Activated T-cell treated with anti-CD3 and anti-CD28 coated beads, Interleukin-2, amount 50 U/mL, for 24 hours (primary cell): Measurements from ENCODE around the gene C1R.

Experiments
- DNase-seq: peaks from one replicate; pipeline ENCODE4 v3.0.0-alpha.2; 2020
- H3K27ac Mint-ChIP-seq: 2 replicates; pipeline ENCODE4 v1.8.0; 2020; ENCODE audit warnings: mild to moderate bottlenecking, mixed read lengths
- H3K27me3 Mint-ChIP-seq: 2 replicates; pipeline ENCODE4 v1.8.0; 2020; ENCODE audit warnings: mixed read lengths
- H3K36me3 Mint-ChIP-seq: 2 replicates; pipeline ENCODE4 v1.8.0; 2020; ENCODE audit warnings: low read depth, mixed read lengths
- H3K4me1 Mint-ChIP-seq: 2 replicates; pipeline ENCODE4 v1.8.0; 2020; ENCODE audit warnings: low read depth, mixed read lengths
- H3K4me3 Mint-ChIP-seq: 2 replicates; pipeline ENCODE4 v1.8.0; 2020; ENCODE audit warnings: mild to moderate bottlenecking, moderate library complexity, mixed read lengths
- H3K9me3 Mint-ChIP-seq: 2 replicates; pipeline ENCODE4 v1.8.0; 2020; ENCODE audit warnings: mixed read lengths

The C1R gene

GRCh38 chr12:7096979-7097378 lies 4.7 kb upstream of the C1R start:
- DNase-seq, result no peak
- Mint-ChIP-seq H3K4me1 (peaks cover 8% of the 10 kb centered on the region), H3K27me3 (no peaks in the 10 kb centered on the region), H3K9me3 (no peaks in the 10 kb centered on the region), H3K27ac (no peak overlapping the region), H3K4me3 (no peak overlapping the region), H3K36me3 (peaks cover 25% of the 10 kb centered on the region)

GRCh38 chr12:7096006-7096932 lies 4.0 kb upstream of the C1R start:
- Mint-ChIP-seq H3K27ac (no peak overlapping the region), H3K36me3 (peaks cover 20% of the 10 kb centered on the region), H3K4me1 (peaks cover 9% of the 10 kb centered on the region), H3K9me3 (no peaks in the 10 kb centered on the region), H3K4me3 (no peak overlapping the region), H3K27me3 (no peaks in the 10 kb centered on the region)
- DNase-seq, result no peak

- no peak for DNase-seq
- peaks cover 9% of the 10 kb centered on the region for H3K4me1 Mint-ChIP-seq
- H3K4me3 Mint-ChIP-seq, result no peak overlapping the region
- no peaks in the 10 kb centered on the region for H3K9me3 Mint-ChIP-seq
- no peak overlapping the region for H3K27ac Mint-ChIP-seq
- H3K36me3 Mint-ChIP-seq, result peaks cover 10% of the 10 kb centered on the region
- peaks cover 2% of the 10 kb centered on the region for H3K27me3 Mint-ChIP-seq
Observed at GRCh38 chr12:7093892-7094291, 1.6 kb upstream of the C1R start.

GRCh38 chr12:7093486-7093885 lies 1.2 kb upstream of the C1R start:
- Mint-ChIP-seq H3K4me1 (peaks cover 9% of the 10 kb centered on the region), H3K27ac (no peak overlapping the region)

DNA sequence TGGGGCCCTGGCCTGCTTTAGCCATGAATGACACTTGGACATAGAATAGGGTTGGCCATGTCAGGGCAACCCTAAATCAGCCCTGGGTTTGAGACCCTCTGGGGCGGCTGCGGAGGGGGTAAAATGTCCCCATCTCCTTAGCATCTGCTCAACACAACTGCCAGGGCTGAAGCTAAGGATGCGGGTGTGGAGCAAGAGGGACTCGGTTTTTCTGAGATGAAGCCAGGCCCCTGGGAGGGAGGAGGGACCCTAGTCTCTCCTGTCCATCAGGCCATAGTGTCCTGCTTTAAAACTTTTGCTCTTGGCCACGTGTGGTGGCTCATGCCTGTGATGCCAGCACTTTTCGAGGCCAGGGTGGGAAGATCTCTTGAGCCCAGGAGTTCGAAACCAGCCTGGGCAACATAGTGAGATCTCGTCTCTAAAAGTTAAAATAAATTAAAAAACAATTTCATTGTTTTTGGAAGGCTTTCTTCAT lies 778 bp upstream of the C1R start:
- no peaks in the 10 kb centered on the region for H3K9me3 Mint-ChIP-seq
- H3K27ac Mint-ChIP-seq, result no peak overlapping the region
- H3K4me1 Mint-ChIP-seq, result peaks cover 9% of the 10 kb centered on the region
- DNase-seq, result no peak
- peaks cover 2% of the 10 kb centered on the region for H3K27me3 Mint-ChIP-seq
- H3K36me3 Mint-ChIP-seq, result peaks cover 2% of the 10 kb centered on the region
- no peak overlapping the region for H3K4me3 Mint-ChIP-seq

More at GRCh38 chr12:7093486-7093885, 1.2 kb upstream of the C1R start:
- H3K4me3 Mint-ChIP-seq, result no peak overlapping the region
- no peak for DNase-seq
- H3K9me3 Mint-ChIP-seq, result no peaks in the 10 kb centered on the region
- H3K36me3 Mint-ChIP-seq, result peaks cover 7% of the 10 kb centered on the region
- H3K27me3 Mint-ChIP-seq, result peaks cover 2% of the 10 kb centered on the region

GRCh38 chr12:7091660-7092228 lies 501 bp downstream of the C1R start:
- no peak for DNase-seq
- H3K9me3 Mint-ChIP-seq, result no peaks in the 10 kb centered on the region
- H3K4me1 Mint-ChIP-seq, result peaks cover 9% of the 10 kb centered on the region
- H3K4me3 Mint-ChIP-seq, result peak overlapping the region; percentile 78
- peaks cover 2% of the 10 kb centered on the region for H3K27me3 Mint-ChIP-seq
- H3K36me3 Mint-ChIP-seq, result no peaks in the 10 kb centered on the region
- H3K27ac Mint-ChIP-seq, result peak overlapping the region; percentile 85

- H3K36me3 Mint-ChIP-seq, result no peaks in the 10 kb centered on the region
- H3K27me3 Mint-ChIP-seq, result peaks cover 2% of the 10 kb centered on the region
- no peaks in the 10 kb centered on the region for H3K9me3 Mint-ChIP-seq
- H3K27ac Mint-ChIP-seq, result no peak overlapping the region
- H3K4me1 Mint-ChIP-seq, result peaks cover 9% of the 10 kb centered on the region
- H3K4me3 Mint-ChIP-seq, result no peak overlapping the region
- no peak for DNase-seq
Observed at GRCh38 chr12:7091171-7091570, 1.1 kb downstream of the C1R start.

DNA sequence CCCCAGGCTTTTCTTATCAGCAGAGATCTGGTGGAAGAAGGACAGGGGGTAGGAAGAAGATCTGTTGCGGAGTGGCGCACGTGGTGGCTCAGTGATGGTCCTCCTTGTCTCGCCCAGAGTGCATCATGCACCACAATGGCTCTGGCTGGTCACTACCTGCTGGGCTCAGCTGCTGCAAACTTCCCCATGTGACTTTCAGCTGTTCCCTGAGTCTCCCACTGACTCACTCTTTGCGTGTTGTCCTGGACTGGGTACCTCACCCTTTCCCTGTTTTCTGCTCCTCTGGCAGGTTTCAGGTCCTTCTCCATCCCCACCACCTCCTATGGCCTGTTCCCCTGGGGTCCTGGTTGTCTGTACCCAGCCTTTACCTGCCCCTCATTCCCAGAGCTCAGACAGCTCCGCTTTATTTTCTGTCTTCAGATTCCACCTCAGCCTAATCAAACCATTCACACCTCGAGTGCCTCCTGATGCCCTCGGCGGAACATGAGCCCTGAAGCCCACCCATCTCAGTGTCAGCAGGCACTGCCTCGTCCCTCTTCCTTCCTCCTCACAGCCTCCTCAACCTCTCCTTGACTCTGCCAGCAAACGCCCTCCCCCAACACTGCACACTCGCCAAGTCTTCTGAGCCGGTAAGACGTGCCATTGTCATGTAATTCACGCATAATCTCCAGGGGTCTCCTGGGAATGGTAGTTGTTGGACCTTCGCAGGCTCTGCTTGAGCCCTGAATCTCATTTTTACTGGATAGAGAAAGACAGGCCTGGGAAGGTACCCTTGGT lies 1.8 kb downstream of the C1R start:
- H3K4me3 Mint-ChIP-seq, result no peak overlapping the region
- H3K27ac Mint-ChIP-seq, result no peak overlapping the region
- H3K4me1 Mint-ChIP-seq, result peaks cover 9% of the 10 kb centered on the region

DNA sequence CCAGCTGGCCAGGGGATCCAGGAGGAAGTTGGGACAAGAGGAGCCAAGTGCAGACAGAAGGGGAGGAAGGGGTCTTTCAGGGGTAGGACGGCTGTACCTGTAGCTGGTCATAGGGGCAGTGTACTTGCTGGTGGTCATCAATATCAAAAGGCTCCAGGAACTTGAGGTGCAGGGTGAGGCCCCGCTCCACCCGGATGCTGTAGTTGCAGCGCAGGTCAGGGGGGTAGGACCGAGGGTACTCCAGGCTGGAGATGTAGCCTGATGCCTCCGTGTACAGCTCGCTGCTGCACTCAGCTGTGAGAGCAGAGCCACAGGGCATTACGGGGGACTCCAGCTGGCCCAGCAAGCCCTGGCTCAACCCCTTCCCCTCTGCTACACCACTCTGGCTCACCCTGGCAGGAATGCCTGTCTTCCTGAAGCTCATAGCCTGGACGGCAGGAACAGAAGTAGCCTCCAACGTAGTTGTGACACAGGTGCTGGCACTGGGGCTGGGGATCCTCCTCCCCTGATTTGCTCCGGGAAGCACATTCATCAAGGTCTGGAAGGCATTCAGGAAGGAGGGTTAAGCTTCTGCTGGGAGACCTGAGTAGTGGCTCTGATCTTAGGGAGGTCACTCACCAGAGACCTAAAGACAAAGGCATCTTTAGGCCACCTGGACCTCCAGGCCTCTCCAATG lies 2.9 kb downstream of the C1R start:
- Mint-ChIP-seq H3K36me3 (no peaks in the 10 kb centered on the region), H3K9me3 (no peaks in the 10 kb centered on the region), H3K27me3 (peaks cover 2% of the 10 kb centered on the region), H3K4me1 (peaks cover 9% of the 10 kb centered on the region), H3K27ac (no peak overlapping the region), H3K4me3 (no peak overlapping the region)
- no peak for DNase-seq

More for the DNA sequence above, 1.8 kb downstream of the C1R start:
- Mint-ChIP-seq H3K9me3 (no peaks in the 10 kb centered on the region), H3K27me3 (peaks cover 2% of the 10 kb centered on the region), H3K36me3 (no peaks in the 10 kb centered on the region)
- DNase-seq, result no peak

DNA sequence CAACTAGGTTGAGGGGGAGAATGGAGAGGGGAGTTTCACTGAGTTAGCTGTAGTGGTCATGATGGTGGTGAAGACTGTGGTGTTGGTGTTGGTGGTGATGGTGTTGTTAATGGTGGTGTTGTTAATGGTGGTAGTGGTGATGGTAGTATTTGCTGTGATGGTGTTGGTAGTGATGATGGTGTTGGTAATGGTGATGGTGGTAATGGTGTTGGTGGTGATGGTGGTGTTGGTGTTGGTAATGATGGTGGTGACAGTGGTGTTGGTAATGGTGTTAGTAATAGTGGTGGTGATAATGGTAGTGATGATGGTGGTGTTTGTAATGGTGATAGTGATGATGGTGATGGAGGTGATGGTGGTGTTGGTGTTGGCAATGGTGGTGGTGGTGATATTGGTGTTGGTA lies 9.1 kb downstream of the C1R start:
- Mint-ChIP-seq H3K9me3 (peaks cover 5% of the 10 kb centered on the region), H3K27me3 (no peaks in the 10 kb centered on the region), H3K36me3 (no peaks in the 10 kb centered on the region), H3K27ac (no peak overlapping the region), H3K4me3 (no peak overlapping the region), H3K4me1 (no peaks in the 10 kb centered on the region)
- no peak for DNase-seq

GRCh38 chr12:7081037-7081436 lies 11.2 kb downstream of the C1R start:
- Mint-ChIP-seq H3K9me3 (peaks cover 5% of the 10 kb centered on the region), H3K4me3 (no peak overlapping the region), H3K27me3 (no peaks in the 10 kb centered on the region), H3K36me3 (no peaks in the 10 kb centered on the region), H3K4me1 (no peaks in the 10 kb centered on the region), H3K27ac (no peak overlapping the region)
- DNase-seq, result no peak

DNA sequence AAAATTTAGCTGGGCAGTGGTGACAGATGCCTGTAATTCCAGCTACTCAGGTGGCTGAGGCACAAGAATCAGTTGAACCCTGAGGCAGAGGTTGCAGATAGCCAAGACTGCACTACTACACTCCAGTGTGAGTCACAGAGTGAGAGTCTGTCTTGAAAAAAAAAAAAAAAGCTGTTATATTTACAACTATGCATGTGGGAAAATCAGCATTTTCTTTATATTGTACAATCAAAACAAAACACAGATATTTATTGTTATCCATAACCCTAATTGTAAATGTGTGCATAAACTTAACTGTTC lies 12.5 kb downstream of the C1R start:
- no peak overlapping the region for H3K4me3 Mint-ChIP-seq
- DNase-seq, result no peak
- no peaks in the 10 kb centered on the region for H3K36me3 Mint-ChIP-seq
- no peak overlapping the region for H3K27ac Mint-ChIP-seq
- H3K9me3 Mint-ChIP-seq, result peaks cover 5% of the 10 kb centered on the region
- no peaks in the 10 kb centered on the region for H3K27me3 Mint-ChIP-seq
- no peaks in the 10 kb centered on the region for H3K4me1 Mint-ChIP-seq

DNA sequence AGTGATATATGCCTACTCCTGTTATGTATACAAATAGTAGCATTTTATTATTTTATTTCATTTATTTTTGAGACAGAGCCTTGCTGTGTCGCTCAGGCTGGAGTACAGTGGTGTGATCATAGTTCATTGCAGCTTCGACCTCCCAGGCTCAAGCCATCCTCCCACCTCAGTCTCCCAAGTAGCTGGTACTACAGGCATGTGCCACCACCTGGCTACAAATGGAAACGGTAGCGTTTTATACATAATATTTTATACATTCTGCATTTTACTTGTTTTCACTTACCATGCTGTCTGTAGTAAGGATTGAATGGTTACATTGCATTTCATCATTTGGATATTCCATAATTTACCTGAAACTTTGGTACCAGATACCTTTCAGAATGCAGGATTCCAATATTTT lies 14.1 kb downstream of the C1R start:
- Mint-ChIP-seq H3K27ac (no peak overlapping the region), H3K4me3 (no peak overlapping the region), H3K36me3 (no peaks in the 10 kb centered on the region), H3K9me3 (peaks cover 2% of the 10 kb centered on the region), H3K4me1 (no peaks in the 10 kb centered on the region), H3K27me3 (no peaks in the 10 kb centered on the region)
- DNase-seq, result no peak

GRCh38 chr12:7076493-7076892 lies 15.8 kb downstream of the C1R start:
- Mint-ChIP-seq H3K27ac (no peak overlapping the region), H3K27me3 (peaks cover 3% of the 10 kb centered on the region), H3K9me3 (no peaks in the 10 kb centered on the region)

More at GRCh38 chr12:7076493-7076892, 15.8 kb downstream of the C1R start:
- Mint-ChIP-seq H3K4me1 (no peaks in the 10 kb centered on the region), H3K4me3 (no peak overlapping the region), H3K36me3 (no peaks in the 10 kb centered on the region)
- no peak for DNase-seq
